C4-2B (cell line): ENCODE data around the gene SLC7A6.

Experiments used
- CTCF ChIP-seq: fragments of 450-650 bp; conservative IDR thresholded peaks from 2 replicates; pipeline ENCODE4 v1.5.1; 2017; ENCODE audit warnings: mild to moderate bottlenecking
- ZFX ChIP-seq: fragments of 450-650 bp; IDR thresholded peaks from 2 replicates; pipeline ENCODE4 v1.6.1; 2017

- no peak for TF ChIP-seq CTCF
- no peak for TF ChIP-seq ZFX
Measured at GRCh38 chr16:68276223-68276622, 11.9 kb downstream of the SLC7A6 start.
